ENCODE data around the gene LRRC37A.
"Not testable (repeated sequence)": the region's sequence is repeated elsewhere in the genome, so short reads cannot be mapped to it uniquely, and the experiment has no call there.

LRRC37A gene

DNA sequence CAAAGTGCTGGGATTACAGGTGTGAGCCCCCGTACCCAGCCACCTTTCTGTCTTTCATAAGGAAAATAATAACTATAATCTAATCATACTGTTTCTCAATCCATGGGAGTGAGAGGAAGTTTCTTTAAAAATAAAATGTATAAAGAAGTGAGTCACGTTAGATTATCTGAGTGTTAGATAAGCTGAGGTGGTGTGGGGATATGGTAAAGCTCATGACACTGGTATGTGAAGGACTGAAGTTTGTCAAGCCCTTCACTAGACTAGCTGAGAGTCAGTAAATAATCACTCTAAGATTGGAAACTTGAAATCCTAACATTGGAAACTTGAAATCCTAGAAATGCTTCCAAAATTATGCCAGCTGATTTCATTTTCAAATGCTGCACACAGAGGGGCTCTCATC lies 9.4 kb upstream of the LRRC37A start:
- not testable (repeated sequence) for H3K4me3 ChIP-seq (ENCODE audit: low read depth, low read length); DNase-seq (ENCODE audit: low read depth)

DNA sequence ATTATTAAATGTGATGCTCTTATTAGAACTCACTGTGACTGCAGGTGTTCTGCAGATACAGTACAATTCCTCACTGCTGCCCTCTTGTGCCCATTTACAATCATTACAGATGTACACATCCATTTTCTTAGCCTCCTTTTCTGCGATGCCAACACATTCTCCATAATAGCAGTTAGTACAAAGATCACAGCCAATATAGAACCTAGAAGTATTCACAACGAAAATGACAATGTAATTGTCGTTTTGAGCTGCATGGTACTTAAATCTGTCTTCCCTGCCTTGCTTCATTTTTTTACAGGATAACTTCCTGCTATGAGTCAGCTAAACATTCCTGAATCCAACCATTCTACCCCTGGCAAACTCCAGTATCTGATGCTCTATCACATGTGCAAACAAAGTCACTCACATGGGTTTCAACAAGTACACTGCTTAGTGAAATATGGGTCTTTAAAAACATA lies 8.1 kb upstream of the LRRC37A start:
- DNase-seq (ENCODE audit: low read depth); H3K4me3 ChIP-seq (ENCODE audit: low read depth, low read length): not testable (repeated sequence)

DNA sequence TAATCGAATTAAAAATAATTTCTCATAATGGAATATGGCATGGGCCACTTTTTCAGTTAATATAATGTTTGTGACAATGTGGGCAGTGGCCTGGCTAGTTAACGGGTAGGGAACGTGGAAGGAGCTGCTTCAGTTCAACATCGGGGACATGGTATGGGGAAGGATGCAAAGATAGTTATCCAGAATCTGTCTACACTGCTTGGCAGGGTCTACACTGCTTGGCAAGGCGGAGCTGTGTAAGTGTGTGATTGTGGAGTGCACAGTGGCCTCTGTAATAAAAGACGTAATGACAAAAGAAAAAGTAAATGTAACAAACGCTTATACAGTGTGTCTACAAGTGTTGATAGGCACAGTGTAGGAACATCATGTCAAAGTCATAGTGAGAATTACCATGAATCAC lies 7.3 kb upstream of the LRRC37A start:
- not testable (repeated sequence) for DNase-seq (ENCODE audit: low read depth); H3K4me3 ChIP-seq (ENCODE audit: low read depth, low read length)

DNA sequence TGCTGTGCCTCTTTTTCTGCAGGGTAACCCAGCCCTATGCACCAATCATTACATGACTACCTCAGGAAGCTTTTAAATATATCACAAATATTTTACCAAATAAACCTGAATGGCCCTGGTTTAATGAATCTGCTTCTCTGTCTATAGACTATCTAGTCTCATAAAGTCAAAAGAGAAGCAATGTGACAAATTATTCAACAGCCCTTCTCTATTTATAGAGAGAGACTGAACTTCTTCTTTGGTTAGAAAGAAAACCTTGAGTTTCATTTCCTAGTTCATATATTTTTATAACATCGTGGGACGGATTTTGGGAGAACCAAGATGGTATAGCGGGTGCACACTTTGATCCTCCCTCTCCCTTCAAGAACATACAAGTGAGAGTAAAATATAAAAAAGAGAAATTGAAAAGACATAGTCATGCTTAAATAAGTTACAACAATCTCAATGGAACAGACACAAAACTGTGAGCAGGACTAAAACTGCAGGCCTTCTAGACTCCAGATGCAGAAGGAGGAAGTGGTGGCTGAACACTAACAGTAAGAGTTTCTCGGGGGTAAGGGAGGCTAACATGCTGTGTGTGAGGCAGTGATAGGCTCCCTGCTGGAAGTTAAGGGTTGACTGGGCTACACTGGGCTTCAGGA lies 3.9 kb upstream of the LRRC37A start:
- DNase-seq (ENCODE audit: low read depth); H3K4me3 ChIP-seq (ENCODE audit: low read depth, low read length): not testable (repeated sequence)

DNA sequence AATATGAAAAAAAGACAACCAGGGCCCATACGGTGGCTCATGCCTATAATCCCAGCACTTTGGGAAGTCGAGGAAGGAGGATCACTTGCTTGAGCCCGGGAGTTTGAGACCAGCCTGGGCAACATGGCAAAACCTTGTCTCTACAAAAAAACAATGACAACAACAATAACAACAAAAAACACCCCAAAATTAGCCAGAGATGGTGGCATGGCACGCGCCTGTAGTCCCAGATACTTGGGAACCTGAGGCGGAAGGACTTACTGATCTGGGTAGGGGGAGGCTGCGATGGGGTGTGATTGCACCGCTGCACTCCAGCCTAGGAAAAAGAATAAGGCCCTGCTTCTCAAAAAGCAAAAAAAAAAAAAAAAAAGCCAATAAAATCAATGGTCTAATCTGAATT lies 3.3 kb upstream of the LRRC37A start:
- not testable (repeated sequence) for H3K4me3 ChIP-seq (ENCODE audit: low read depth, low read length); DNase-seq (ENCODE audit: low read depth)

DNA sequence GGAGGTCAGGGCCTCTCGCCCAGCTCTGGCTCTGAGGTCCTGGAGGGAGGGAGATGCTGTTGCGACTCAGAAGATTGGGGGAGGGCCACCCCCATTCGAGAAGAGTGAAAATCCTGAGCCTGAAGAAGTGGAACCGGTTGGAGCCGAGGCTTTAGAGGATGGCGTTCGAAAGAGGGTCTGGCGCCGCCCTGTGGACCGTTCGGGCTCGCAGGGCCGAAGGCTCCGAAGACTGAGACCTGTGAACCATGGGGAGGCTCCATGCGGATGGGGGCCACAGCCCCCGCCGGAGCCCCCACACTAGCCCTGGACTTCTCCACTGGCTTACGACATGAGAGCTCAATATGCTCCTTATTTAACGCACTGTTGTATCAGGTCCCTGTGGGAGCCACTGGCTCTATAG lies 46.3 kb downstream of the LRRC37A start:
- H3K4me3 ChIP-seq (ENCODE audit: low read depth, low read length) = not testable (repeated sequence)

DNA sequence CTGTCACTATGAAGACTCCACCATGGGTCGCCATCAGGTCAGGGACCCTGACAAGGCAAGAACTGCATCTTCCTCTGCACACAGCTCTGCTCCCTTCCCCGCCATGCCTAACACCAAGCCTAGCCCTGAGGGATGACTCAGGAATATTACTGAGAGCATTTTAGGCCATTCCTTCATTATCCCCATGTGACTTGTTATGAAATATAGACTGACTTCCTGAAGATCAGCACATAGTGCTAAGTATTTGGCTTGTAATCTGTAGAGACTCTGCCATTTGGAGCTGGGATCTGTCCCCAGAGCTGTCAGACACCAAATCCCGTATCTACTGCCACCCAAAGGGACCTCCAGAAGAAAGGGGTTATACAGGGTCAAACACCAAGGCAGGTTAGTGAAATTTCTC lies 47.2 kb downstream of the LRRC37A start:
- DNase-seq (ENCODE audit: low read depth); H3K4me3 ChIP-seq (ENCODE audit: low read depth, low read length): not testable (repeated sequence)

More for the DNA sequence above, 46.3 kb downstream of the LRRC37A start:
- DNase-seq (ENCODE audit: low read depth) = not testable (repeated sequence)

DNA sequence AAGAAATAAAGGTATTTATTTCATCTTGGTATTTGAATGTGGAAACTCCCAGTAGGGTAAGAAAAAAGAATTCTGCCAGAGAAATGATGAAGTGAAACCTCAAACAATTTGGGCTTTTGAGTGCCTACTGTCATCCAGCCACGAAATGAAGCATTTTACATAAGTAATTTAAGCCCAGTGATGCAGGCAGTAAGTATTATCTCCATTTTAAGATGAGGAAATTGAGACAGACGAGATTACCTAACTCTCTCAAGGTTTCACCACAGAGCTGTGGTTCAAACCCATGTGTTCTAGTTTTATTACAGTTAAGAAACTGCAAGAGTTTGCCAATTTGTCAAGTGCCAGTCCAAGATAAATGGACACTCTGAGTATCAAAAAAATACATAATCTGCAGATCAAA lies 53.4 kb downstream of the LRRC37A start:
- not testable (repeated sequence) for DNase-seq (ENCODE audit: low read depth); H3K4me3 ChIP-seq (ENCODE audit: low read depth, low read length)

DNA sequence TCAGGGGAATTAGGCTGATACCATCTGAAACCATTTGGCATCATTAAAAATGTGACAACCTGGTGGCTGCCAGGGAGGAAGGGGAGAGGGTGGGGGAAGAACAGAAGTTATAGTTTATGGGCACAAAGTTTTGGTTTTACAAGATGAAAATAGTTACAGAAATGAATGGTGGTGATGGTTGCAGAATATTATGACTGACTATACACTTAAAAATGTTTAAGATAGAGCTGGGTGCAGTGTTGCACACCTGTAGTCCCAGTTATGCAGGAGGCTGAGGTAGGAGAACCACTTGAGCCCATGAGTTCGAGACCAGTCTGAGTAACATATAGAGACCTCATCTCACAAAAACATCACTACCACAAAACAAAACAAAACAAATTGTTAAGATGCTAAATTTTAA lies 54.1 kb downstream of the LRRC37A start:
- H3K4me3 ChIP-seq (ENCODE audit: low read depth, low read length) = not testable (repeated sequence)

DNA sequence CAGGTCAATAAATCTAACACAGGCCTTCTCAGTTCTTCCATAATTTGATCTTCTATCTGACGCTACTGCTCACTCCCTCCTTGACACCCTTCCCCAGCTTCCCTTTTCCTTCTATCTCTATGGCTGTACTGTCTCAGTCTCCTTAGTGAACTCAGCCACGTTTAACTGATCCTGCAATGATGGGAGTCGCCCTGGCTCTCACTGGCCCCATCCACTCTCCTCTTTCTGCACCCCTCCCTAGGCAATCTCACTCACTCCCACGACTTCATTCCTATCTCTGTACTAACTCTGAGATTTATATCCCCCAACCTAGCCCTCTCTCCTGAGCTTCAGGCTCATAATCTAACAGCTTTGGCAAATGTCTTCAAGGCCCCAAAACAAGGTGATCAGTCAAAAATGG lies 58.9 kb downstream of the LRRC37A start:
- H3K4me3 ChIP-seq (ENCODE audit: low read depth, low read length); DNase-seq (ENCODE audit: low read depth): not testable (repeated sequence)

More for the DNA sequence above, 54.1 kb downstream of the LRRC37A start:
- not testable (repeated sequence) for DNase-seq (ENCODE audit: low read depth)

DNA sequence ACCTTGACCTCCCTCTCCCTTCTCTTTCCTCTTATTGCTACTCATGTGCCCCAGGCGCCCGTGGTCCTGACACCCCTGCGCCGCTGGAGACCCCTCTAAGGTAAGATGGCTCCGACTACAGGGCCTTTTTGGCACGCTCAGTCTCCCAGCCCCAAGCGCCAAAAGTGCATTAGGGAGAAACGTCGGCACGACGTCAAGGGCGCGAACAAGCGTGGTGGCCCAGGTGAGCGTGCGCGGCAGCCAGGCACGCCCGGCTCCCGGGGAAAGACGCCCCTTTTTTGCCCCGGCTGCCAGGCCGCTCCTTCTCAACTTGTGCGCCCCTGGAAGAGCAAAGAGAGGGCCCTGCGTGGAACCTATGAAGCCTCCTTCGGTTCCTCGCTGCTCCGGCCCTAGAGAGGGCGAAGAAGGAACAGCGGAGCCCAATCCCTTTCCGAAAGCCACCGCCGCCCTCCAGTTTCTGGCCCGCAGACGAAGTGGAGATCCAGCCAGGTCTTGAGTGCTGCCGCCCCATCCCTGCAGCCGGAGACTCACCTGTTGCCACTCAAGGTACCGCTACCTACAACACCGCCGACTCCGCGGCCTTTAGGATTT lies 66.3 kb downstream of the LRRC37A start:
- DNase-seq (ENCODE audit: low read depth) = not testable (repeated sequence)
- H3K4me3 ChIP-seq (ENCODE audit: low read depth, low read length) = peak overlapping the region; percentile 23

DNA sequence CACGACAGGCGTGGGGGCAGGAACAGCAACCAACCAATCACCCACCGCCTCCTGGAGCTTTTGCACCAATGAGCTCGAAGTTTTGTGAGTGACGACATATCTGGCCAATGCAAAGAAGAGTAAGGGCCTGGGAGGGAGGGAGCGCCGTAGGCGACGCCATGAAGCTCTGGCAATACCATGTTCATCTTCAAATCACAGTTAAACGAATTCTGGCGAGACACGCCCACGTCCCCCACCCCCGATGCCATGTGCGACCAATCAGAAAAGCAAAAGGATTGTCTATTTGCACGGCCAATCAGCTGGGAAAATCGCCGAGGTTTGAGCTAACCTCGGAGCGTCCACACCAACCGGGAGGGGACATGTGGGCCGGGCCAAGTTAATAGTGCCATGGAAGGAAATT lies 66.8 kb downstream of the LRRC37A start, which contains the start of gene ARL17B:
Gene ARL17B, minus strand, starts transcription at position 12 of the 400 bp plus-strand sequence. CDS start 3,369 bp downstream, outside the sequence.
- DNase-seq (ENCODE audit: low read depth) = not testable (repeated sequence)
- H3K4me3 ChIP-seq (ENCODE audit: low read depth, low read length) = peak within 1 kb of the TSS; percentile 23

DNA sequence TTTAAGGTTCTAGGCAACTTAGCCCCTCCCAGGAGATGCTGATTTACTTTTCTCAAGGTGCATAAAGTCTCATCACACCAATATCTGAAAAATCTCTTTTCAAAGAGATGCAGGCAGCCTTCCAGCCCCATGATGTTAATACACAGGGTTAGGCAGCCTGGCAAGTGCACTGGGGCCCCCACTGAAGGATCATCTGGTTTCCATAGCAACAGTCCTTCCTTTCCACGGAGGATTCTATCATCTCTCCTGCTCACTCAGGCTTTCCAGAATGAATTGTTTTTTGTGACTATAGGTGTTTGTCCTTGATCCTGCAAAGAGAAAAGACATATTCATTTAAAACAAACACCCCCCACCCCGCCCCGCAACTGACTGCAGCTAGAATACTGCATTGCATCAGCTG lies 72.6 kb downstream of the LRRC37A start:
- H3K4me3 ChIP-seq (ENCODE audit: low read depth, low read length); DNase-seq (ENCODE audit: low read depth): not testable (repeated sequence)

DNA sequence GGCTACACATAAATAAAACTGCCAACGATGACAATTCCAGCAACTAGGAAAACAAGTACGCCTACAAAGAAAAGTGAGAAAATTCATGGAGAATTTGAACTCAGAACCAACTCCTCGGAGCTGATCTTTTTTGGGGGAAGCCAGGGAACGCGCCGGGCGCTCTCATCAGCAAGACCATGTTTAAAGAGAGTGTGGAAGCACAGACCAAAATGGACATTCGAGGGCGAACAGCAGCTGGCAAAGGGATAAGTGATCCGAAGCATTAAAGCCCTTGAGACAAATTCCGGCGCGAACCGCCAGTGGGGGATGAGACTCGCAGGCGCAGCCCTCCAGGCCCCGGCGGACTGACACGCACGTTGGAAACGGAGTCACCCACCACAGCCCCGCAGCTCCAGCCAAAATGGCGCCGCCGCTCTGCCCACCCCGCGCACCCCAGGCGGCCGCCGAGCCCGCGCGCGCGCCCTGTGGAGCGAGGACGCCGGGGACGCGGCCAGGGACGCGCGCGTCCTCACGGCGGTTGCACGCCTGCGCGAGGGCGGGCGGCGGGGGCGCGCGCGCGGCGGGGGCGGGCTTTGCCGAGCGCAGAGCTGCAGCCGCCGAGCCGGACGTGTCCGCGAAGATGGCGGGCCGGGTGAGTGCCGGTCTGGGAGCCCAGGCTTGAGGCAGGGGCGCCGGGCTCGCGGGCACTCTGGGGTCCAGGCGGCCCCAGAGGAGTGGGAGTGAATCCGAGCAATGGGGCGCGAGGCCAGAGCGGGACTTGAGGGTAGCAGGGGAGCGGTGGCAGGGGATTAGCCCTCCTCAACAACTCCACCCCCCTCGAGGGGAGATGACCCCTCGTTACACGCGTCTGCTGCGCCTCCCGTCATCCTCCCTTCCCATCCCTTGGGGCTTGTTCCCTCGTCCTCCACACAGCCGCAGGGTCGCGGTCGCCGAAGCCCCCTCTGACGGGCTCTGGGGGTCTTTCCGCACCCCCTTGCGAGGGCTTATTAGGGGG lies 77.6 kb downstream of the LRRC37A start:
- DNase-seq (ENCODE audit: low read depth) = not testable (repeated sequence)

DNA sequence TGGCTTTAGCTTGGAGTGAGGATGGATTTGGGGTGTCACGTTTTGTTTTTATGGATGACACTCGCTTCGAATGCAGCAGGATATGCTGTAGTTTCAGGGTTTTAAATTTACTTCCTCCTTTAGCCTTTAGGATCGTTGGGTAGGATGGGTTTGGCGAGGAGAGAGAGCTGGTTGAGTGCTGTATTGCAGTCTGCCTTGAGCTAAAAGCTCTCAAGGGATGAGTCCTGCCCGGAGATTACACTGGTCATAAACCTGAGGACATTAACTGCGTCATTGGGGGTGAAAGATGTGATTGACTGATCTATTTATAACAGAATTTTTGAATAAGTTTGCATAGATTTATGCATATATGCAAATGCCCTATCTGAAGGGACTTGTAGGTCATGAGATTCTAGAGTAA lies 78.5 kb downstream of the LRRC37A start:
- H3K4me3 ChIP-seq (ENCODE audit: low read depth, low read length); DNase-seq (ENCODE audit: low read depth): not testable (repeated sequence)

More for the DNA sequence above, 77.6 kb downstream of the LRRC37A start:
- not testable (repeated sequence) for H3K4me3 ChIP-seq (ENCODE audit: low read depth, low read length)

DNA sequence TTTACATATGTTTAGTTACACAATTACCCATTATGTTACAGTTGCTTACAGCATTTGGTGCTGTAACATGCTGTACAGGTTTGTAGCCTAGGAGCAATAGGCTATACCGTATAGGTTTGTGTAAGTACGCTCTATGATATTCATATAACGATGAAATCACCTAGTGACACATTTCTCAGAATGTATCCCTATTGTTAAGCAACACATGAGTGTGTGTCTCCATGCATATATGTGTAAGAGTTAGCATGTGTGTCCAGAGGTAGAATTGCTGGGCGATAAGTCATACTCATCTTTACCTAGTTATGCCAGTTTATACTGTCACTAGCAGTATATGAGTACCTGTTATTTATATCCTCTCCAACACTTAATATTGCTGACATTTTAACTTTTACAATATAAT lies 88.2 kb downstream of the LRRC37A start:
- DNase-seq (ENCODE audit: low read depth); H3K4me3 ChIP-seq (ENCODE audit: low read depth, low read length): not testable (repeated sequence)

DNA sequence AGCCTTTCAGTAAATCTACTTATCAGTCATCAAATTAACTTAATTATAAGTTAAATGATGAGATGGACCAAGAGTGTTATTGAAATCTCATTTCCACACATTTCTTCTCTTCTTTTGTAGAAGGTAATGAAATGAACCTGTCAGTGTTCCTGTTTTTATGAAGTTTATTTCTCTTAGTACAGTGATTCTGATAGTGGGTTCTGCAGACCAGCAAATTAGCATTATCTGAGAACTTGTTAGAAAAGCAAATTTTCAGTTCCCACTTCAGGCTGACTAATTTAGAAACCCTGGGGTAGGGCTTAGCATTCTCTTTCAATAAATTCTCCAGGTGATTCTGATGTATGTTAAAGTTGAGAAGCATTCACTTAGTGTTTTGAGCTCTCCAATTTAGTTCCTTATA lies 90.6 kb downstream of the LRRC37A start:
- H3K4me3 ChIP-seq (ENCODE audit: low read depth, low read length); DNase-seq (ENCODE audit: low read depth): not testable (repeated sequence)
